SK-N-SH (cell line): ENCODE data around the gene KRT73.

Experiments used
- CHD2 ChIP-seq: fragments of 150-350 bp; IDR thresholded peaks from 2 replicates; pipeline ENCODE4 v1.6.1; 2018; ENCODE audit warnings: low read length; ENCODE audit not compliant: partially characterized antibody
- CTCF ChIP-seq: fragments of 200-600 bp; sonication (generic); IDR thresholded peaks from 2 replicates; pipeline ENCODE4 v1.6.1; 2017; ENCODE audit warnings: antibody characterized with exemption, mild to moderate bottlenecking, moderate library complexity
- EP300 ChIP-seq, 2 experiments: IDR thresholded peaks; 2 replicates each; pipeline versions ENCODE4 v1.4.0 to v1.6.1; 2012; ENCODE audit warnings: borderline replicate concordance in 1 of 2, low read depth in 1 of 2, low read length in 1 of 2
- FOSL2 ChIP-seq: IDR thresholded peaks from 2 replicates; pipeline ENCODE4 v1.4.0; 2012; ENCODE audit warnings: low read depth, mild to moderate bottlenecking, moderate library complexity, borderline replicate concordance
- JUND ChIP-seq: IDR thresholded peaks from 2 replicates; pipeline ENCODE4 v1.4.0; 2012
- MAX ChIP-seq: IDR thresholded peaks from 2 replicates; pipeline ENCODE4 v1.4.0; 2012; ENCODE audit warnings: low read depth
- POLR2AphosphoS5 ChIP-seq: IDR thresholded peaks from 2 replicates; pipeline ENCODE4 v1.6.1; 2012; ENCODE audit warnings: low read depth, low read length
- YY1 ChIP-seq: IDR thresholded peaks from 2 replicates; pipeline ENCODE4 v1.4.0; 2012; ENCODE audit warnings: low read depth, mild to moderate bottlenecking
- TF ChIP-seq, protein P1 (sequence below): IDR thresholded peaks from 2 replicates; pipeline ENCODE4 v1.4.0; 2012; ENCODE audit warnings: low read depth, borderline replicate concordance

DNA sequence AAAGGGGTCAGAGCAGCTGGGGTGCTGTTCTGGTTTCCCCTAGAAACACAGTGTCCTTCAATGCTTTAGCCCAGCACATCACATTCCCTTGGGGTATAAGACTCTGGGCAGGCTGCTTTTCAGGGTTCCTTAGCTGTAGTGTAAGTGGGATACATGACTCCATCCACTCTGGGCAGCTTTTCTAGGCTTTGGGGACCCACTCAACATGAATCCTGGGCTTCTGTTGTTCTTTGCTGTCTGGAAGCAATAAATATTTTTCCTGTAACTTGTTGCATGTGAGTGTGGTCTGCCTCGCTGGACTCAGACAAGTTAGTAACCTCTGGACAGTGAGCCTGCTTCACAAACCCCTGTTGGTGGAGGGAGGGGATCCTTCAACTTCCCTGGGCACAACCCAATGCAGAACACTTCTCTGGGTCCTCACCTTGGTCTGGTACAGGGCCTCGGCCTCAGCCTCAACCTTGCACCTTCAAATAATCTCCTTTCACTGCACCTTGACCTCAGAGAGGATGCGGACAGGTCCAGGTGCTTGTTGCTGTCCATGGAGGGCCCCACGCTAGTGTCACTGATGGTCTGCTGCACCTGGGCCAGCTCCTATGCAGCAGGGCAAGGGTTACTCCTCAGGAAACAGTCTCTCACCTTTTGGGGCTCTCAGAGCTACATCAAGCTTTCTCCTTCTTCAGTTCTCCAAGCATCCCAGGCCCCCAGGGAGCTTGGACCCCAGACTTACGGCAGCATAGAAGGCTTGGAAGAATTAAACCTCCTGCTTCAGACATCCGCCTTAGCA, 13.5 kb upstream of the KRT73 start:
- TF ChIP-seq, protein P1, sequence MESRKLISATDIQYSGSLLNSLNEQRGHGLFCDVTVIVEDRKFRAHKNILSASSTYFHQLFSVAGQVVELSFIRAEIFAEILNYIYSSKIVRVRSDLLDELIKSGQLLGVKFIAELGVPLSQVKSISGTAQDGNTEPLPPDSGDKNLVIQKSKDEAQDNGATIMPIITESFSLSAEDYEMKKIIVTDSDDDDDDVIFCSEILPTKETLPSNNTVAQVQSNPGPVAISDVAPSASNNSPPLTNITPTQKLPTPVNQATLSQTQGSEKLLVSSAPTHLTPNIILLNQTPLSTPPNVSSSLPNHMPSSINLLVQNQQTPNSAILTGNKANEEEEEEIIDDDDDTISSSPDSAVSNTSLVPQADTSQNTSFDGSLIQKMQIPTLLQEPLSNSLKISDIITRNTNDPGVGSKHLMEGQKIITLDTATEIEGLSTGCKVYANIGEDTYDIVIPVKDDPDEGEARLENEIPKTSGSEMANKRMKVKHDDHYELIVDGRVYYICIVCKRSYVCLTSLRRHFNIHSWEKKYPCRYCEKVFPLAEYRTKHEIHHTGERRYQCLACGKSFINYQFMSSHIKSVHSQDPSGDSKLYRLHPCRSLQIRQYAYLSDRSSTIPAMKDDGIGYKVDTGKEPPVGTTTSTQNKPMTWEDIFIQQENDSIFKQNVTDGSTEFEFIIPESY, result no peak
- TF ChIP-seq EP300 (IDR thresholded peaks at IDR 0.05; ENCODE audit: borderline replicate concordance in 1 of 2, low read depth in 1 of 2, low read length in 1 of 2) (no peak), YY1 (no peak), FOSL2 (no peak), CTCF (no peak), MAX (no peak), CHD2 (no peak), POLR2AphosphoS5 (no peak), JUND (no peak)
